GM21390 (cell line): ENCODE data around the gene ONECUT1.

Experiments
- ATAC-seq: cut with Tn5 transposase; IDR thresholded peaks from one replicate; pipeline ENCODE4 v1.9.1; 2021; ENCODE audit not compliant: unreplicated experiment

The ONECUT1 gene

GRCh38 chr15:52734329-52734728, 55.8 kb downstream of the ONECUT1 start:
- ATAC-seq: no peak

GRCh38 chr15:52733696-52734255, 56.4 kb downstream of the ONECUT1 start:
- no peak for ATAC-seq

DNA sequence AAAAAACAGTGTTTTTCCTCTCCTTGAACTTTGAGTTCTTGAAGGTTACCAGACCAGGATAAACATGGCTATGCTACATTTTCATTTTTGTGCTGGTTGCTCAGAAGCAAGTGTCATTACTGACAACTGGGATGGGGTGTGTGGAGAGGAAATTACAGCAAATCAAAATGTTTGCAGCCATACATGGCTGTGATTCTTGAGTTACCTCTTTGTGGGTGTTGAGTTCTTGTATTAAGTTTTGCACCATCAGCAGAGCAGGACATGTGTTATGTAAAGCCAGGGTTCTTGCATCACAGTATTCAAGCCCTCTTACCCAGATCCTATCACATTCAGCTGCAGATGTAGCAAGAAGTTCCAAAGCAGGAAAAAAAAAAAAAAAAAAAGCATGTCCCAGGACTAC, 57.0 kb downstream of the ONECUT1 start:
- no peak for ATAC-seq

DNA sequence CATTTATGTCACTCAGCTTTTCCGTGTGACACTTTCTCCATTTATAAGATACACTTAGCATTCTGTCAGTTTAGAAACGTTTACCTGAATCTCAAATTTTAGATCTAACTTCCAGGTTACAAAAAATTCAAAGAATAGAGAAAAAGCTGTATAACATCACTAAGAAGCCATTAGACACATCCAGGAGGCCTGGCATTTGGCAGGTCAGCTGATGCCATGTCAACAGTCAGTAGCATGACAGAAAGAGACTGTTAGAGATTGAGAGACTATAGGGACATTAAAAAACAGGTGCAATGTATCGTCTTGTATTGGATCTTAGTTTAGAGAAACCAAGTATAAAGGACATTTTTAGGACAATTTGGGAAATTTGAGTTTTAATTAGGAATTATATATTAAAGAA, 57.6 kb downstream of the ONECUT1 start:
- no peak for ATAC-seq

DNA sequence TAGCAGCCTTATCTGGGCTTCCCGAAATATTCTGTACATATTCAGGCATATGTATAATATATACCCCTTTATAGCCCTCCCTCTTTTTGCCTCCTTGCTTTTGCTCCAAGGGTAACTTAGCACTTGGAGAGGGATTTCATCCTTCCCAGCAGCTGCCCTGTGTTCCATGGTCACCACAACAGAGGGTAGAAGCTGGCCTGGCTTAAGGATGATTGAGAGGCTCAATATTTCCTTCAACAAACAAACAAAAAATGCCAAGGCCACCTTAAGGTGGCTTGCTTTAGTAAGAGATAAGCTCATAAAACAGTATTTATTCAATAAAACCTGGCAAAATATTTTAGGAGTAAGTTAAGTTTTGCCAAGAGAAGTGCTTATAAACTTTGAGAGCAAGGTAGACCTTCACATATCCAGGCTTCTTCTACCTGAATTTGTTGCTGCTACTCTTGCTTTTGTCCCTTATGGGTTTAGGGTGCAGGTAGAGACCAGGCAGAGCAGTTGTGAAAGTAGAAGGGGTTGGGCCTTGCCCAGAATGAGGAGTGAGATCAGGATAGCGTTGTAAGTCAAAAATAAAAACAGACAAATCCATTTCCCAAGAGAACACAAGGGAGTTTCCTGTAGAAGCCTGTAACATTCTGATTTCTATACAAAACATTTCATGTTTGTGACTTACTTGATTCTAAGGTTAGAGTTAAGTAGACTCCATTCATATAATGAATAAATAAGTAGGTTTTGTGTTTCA, 58.2 kb downstream of the ONECUT1 start:
- no peak for ATAC-seq

GRCh38 chr15:52731004-52731403, 59.1 kb downstream of the ONECUT1 start:
- no peak for ATAC-seq

- no peak for ATAC-seq
Observed at GRCh38 chr15:52730594-52730993, 59.5 kb downstream of the ONECUT1 start.

DNA sequence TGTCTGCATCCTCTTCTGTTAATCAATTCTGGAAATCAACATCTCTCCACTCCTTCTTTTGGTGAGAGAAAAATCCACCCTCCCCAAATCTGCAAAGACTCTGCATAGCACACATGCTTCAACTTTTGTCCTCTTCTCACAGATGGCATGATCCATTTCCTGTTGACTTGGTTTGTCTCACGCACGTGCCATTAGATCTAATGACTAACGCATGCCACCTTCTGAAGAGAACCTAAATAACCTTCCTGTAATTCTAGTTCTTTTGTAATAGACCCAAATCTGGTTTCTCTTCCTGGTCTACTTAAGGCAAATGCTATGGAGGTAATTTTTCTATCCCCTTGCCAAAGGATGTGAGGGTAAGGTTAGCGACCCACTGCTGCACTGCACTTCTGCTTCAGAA, 60.0 kb downstream of the ONECUT1 start:
- no peak for ATAC-seq

DNA sequence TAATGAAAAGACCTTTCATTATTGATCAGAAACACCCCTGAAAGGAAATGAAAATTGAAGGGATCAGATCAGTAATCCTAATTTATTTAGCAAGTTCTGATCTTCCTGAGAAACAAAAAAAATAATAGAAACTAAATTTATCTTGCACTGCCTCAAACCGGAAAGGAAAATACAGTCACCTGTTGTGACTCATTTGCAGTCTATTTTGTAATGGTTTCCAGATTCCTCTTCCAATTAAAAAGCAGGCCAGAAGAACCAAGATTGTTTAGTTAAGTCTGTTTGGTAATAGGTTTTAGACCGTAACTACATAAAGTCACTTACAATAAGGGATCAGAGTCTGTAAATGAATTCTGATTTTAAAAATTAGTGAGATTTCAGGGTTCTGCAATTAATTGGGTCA, 61.2 kb downstream of the ONECUT1 start:
- no peak for ATAC-seq

- ATAC-seq: no peak
Observed at GRCh38 chr15:52727815-52728214, 62.3 kb downstream of the ONECUT1 start.

GRCh38 chr15:52726195-52726594, 63.9 kb downstream of the ONECUT1 start:
- no peak for ATAC-seq

DNA sequence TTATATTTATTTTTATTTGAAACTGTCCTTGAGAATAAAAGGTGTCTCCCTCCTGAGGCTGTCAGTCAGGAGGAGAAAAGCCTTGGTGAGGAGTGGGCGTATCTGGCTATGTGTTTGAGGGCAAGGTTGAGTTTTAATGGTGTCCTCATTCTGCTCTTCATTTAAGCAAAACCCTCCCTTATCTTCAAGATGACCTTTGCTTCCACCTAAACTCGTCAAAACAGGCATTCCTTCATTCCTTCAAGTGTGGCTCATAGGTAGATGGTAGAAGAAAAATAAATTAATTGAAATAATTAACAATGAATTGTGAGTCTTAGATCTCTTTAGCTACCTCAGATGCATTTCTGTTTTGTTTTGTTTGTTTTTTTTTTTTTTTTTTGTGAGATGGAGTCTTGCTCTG, 71.6 kb downstream of the ONECUT1 start:
- ATAC-seq: no peak

DNA sequence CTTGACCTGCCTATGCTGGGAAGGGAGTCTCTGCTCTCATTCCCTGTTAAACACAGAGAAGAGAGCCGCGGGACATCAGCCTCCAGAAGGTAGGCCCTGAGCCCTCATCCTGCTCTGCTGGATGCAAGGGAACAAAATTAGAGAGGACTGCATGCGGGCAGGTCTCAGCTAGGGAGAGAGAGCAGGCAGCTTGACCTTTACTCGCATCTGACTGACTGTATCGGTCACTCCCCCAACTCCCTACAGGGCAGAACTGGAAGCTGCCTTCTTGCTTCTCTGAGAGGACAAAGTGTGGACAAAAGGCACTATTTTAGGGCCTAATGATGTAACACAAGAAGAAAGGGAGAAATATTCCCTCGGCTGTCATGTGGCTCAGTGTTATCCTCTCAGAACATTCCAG, 72.2 kb downstream of the ONECUT1 start:
- ATAC-seq: no peak

DNA sequence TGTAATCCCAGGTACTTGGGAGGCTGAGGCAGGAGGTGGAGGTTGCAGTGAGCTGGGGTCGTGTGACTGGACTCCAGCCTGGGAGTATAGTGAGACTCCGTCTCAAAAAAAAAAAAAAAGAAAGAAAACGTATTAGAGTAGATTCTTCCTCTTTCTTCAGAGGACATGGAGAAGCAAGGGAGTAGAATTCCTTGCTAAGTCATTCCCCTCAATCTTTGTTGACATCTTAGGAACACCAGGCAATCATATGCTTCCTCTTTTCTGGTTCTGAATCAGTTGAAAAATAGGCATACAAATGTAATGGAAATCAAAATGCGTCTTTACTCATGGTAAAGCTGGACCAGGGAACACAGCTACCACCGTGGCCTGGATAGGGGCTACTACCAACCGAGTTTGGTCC, 72.7 kb downstream of the ONECUT1 start:
- no peak for ATAC-seq

GRCh38 chr15:52716536-52716935, 73.6 kb downstream of the ONECUT1 start:
- ATAC-seq: no peak

DNA sequence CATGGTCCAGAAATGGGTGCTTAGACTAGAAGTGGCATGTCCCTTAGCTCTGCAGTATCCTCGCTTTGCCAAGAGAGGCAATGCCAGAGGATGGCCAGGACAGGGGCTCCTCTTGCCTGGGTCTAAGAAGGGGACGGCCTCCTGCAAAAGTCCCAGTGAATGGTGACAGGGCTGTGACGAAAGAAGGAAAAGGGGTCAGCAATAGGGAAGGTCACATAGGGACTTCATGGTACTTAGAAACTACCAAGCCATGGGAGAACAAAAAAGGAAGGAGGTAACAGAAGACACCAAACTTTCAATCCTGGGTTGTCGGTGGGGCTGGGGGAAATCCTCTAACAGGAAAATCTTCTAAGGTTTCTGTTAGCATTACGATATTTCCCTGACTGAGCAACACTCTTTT, 74.7 kb downstream of the ONECUT1 start:
- no peak for ATAC-seq

DNA sequence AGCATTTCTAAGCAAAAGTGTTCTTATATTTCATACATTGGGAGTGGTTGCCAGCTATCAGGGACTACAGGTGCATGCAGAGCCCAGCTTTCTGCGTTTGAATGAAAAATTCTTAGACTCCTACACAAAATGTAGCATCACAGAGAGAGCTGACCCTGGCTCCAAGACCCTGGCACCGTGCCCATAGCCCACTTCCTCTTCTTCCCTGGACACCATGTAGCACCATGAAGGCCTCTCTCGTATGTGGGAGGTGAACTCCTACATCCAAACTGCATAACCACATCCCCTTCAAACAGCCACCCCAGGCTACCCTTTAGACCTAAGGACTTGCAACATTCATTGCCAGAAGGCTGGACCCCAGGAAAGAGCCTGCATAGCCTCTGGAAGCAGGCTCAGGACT, 75.2 kb downstream of the ONECUT1 start:
- ATAC-seq: no peak

DNA sequence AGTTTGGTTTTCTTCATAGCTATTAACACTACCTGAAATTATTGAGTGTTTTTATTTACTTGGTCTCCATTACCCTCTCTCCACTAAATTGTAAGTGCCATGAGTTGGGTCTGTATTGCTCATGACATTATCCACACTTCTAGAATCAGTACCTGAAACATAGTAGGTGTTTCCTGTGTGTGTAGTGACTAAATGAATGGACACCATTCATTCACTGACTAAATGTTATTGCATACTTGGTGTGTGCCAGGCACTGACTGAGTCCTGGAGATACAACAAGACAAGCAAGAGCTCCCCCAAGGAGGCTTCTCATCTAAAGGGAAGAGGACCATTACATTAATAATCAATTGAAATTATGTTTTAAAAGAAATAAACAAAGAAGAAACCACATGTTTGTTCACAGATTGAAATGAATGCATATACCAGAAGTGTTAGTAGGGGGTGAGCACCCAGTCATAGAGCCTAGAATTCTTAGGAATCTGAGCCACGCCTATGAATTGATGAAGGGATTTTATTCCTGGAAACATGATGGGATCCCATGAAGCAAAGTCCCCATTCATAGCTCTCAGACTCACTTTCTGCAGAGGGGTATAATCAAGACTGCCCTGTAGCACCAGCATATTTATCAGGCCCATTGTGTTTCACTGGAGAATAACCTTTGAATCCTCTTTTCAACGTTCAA, 79.3 kb downstream of the ONECUT1 start:
- ATAC-seq: no peak

- ATAC-seq: peak; percentile 68
Observed at GRCh38 chr15:52710050-52710707, 80.0 kb downstream of the ONECUT1 start.

DNA sequence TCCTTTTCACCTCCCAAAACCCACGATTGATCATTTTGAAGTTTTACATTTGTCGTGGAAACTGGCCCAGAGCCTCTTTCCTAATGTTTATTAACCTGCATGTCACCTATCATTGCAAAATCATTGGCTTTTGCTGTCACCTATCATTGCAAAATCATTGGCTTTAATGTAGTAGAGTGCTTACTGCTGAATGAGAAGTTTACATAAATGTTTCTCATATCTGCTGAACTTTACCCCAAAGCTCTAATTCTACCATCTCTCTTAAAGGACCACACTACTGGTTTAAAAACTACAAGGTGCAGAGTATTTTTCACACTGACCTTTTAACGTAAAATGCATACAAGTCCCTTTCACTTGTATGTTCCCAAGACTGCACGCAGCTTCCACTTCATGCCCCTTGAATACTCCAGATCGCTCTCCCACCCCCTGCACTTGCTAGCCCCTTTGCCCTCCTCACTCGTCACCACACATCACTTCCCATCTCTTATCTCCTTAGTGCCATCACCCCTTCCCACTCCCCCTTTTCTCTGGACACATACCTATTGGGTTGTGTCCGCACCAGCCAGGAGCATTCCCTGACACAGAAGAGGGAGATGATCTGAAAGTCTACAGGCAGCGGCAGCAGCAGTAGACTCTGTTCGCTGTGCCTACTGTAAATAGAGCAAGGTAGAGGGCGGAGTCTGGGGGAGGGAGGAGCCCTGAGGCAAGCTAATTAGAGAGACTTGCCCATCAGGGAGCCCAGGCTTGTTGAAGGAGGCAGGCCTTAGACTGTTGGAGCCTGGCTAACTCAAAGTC, 80.8 kb downstream of the ONECUT1 start:
- peak; percentile 69 for ATAC-seq
